ENCODE results near the gene TMEM47. TPM values are rescaled to one million over a fixed set of nuclear protein-coding genes. Genes with fewer than 3 reads are reported as not detected.
A peak's percentile ranks its signal among the peaks of the same experiment; 100 is the strongest.

Gene TMEM47
- total RNA-seq, 1 donor from 2014 or later: 36.6 TPM

DNA sequence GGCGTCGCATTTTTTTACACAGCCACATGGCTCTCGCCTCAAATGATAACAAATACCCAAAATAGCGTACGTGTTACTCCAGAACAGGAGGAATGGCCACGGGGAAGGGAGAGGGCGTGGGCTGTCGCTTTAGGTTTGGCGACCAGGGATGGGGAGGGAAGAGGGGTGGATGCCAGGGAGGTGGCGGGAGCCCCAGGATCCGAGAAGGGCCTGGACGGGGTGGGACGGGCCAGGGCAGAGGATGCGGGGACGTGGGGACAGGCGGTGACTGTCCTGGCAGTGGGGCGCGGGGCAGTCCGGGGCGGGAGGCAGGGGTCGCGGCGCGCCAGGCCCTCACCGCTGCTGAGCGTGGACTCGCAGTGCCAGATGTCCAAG, 631 bp downstream of the TMEM47 start:
- peak; percentile 15 for DNase-seq
- intact Hi-C loops (cut with micrococcal nuclease): no loop called here
- no peaks in the 10 kb centered on the region for H3K27me3 ChIP-seq (ENCODE audit: low read depth)
- TF ChIP-seq, protein P1, sequence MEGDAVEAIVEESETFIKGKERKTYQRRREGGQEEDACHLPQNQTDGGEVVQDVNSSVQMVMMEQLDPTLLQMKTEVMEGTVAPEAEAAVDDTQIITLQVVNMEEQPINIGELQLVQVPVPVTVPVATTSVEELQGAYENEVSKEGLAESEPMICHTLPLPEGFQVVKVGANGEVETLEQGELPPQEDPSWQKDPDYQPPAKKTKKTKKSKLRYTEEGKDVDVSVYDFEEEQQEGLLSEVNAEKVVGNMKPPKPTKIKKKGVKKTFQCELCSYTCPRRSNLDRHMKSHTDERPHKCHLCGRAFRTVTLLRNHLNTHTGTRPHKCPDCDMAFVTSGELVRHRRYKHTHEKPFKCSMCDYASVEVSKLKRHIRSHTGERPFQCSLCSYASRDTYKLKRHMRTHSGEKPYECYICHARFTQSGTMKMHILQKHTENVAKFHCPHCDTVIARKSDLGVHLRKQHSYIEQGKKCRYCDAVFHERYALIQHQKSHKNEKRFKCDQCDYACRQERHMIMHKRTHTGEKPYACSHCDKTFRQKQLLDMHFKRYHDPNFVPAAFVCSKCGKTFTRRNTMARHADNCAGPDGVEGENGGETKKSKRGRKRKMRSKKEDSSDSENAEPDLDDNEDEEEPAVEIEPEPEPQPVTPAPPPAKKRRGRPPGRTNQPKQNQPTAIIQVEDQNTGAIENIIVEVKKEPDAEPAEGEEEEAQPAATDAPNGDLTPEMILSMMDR (IDR thresholded peaks at IDR 0.05; ENCODE audit: borderline replicate concordance): no peak
- peak overlapping the region; percentile 78 for H3K4me3 ChIP-seq
- peaks cover 18% of the 10 kb centered on the region for H3K4me1 ChIP-seq
- H3K9me3 ChIP-seq (replicated peaks): no peaks in the 10 kb centered on the region
- peak overlapping the region; percentile 89 for H3K27ac ChIP-seq (replicated peaks)
- H3K36me3 ChIP-seq: no peaks in the 10 kb centered on the region

DNA sequence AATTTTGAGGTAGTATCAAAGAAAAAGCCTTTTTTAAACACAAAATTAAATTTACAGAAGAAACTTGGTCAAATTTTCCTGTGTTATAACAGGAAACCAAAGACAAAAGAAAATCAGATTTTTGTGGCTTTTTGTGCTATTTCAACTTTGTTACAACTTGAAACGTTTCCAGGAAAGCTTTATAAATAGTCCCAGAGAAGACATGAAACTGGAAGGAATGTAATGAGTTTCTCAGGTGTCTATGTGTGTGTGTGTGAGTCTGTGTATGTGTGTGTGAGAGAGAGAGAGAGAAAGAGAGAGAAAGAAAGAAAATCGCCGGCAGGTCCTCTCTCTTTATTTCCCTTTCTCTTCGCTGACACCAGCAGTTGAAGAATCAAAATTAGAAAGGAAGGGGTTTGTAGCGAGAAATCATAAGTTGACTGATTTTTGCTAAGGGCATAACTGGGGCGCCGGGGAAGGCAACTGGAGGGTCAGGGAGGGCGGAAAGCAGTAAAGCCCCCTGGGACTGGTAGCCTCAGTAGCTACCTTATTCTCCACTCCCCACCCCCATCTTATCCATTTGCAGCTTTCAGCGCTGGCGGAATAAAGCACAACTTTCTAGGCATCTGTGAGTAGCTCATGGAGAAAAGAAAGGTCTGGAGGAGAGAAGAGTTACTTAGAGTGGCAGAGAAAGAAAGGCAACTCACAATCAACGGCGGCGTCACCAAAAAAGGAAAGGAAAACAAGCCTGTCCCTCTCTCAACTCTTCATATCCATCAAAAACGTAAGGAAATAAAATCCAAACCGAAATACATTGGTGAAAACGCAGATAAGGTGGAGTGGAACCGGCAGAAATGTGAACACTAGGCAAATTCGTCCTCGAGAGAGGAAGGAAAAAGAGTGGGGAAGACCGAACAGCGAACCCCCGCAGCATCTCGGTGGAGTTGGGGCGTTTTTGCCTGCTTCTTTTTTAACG, 1.3 kb downstream of the TMEM47 start:
- intact Hi-C loops (cut with micrococcal nuclease): no loop called here
- H3K9me3 ChIP-seq (replicated peaks): no peaks in the 10 kb centered on the region
- H3K27me3 ChIP-seq (ENCODE audit: low read depth): no peaks in the 10 kb centered on the region
- H3K36me3 ChIP-seq: no peaks in the 10 kb centered on the region
- no peak for DNase-seq
- TF ChIP-seq, protein P1 (IDR thresholded peaks at IDR 0.05; ENCODE audit: borderline replicate concordance): no peak
- peak overlapping the region; percentile 89 for H3K27ac ChIP-seq (replicated peaks)
- H3K4me3 ChIP-seq: peak overlapping the region; percentile 78
- peaks cover 25% of the 10 kb centered on the region for H3K4me1 ChIP-seq

DNA sequence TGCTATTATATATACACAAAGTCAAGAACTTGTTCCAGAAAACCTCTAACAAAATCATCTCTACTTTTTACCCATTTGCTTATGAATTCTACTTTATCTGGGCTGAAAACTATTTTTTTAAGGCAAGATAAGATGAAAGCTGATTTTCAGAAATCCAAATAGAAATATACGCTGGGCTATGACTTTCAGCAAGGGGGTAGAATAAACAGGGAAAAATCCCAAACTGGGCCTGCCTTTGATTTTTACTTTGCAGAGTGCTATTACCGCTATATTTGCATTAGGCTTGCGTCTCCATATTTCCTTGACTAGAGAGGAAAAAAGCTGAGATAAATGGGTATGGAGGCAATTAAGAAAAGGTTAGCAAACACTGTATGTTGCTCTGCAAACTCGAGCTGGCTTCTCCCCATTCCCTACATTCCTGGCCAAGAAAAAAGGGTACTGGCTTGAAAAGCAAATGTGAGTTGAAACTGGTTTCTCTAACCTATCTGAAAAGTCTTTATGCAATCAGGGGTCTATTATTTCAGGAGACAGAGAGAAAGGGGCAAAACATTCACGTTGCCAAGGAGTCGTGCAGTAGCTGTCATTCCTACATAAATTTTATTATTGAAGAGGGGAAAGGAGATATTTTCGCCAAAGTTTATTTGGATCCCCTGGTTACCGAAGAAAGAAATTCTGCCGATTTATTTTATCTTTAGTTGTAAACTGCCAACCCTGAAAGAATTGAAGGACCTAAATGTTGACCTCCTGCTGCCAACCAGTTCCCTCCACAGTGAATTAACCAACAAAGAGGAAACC, 2.2 kb downstream of the TMEM47 start:
- DNase-seq: no peak
- intact Hi-C loops (cut with micrococcal nuclease): no loop called here
- H3K9me3 ChIP-seq (replicated peaks): no peaks in the 10 kb centered on the region
- no peaks in the 10 kb centered on the region for H3K27me3 ChIP-seq (ENCODE audit: low read depth)
- no peaks in the 10 kb centered on the region for H3K36me3 ChIP-seq
- peak overlapping the region; percentile 78 for H3K4me3 ChIP-seq
- TF ChIP-seq, protein P1 (IDR thresholded peaks at IDR 0.05; ENCODE audit: borderline replicate concordance): no peak
- H3K4me1 ChIP-seq: peaks cover 32% of the 10 kb centered on the region
- H3K27ac ChIP-seq (replicated peaks): peak overlapping the region; percentile 89

DNA sequence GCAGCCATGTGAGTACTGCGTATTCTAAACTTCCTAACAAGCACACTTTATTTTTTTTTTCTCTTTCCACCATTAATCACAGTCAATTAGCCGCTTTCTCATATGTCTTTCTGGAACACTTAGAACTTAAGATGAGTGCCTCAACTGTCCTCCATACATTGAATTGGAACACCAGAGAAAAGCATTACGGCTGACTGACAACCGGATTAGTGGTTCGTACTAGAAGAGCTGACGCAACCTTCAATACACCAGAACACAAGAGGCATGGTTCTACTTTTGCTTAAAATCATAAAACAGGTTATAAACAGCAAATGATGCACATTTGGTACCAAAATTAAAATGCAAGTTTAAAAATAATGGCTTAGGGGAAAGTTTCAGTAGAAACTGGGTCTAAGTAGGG, 3.3 kb downstream of the TMEM47 start:
- TF ChIP-seq, protein P1 (IDR thresholded peaks at IDR 0.05; ENCODE audit: borderline replicate concordance): no peak
- H3K4me3 ChIP-seq: peak overlapping the region; percentile 78
- peaks cover 34% of the 10 kb centered on the region for H3K4me1 ChIP-seq
- intact Hi-C loops (cut with micrococcal nuclease): no loop called here
- H3K27me3 ChIP-seq (ENCODE audit: low read depth): no peaks in the 10 kb centered on the region
- DNase-seq: no peak
- no peaks in the 10 kb centered on the region for H3K36me3 ChIP-seq
- no peaks in the 10 kb centered on the region for H3K9me3 ChIP-seq (replicated peaks)
- H3K27ac ChIP-seq (replicated peaks): peak overlapping the region; percentile 89

DNA sequence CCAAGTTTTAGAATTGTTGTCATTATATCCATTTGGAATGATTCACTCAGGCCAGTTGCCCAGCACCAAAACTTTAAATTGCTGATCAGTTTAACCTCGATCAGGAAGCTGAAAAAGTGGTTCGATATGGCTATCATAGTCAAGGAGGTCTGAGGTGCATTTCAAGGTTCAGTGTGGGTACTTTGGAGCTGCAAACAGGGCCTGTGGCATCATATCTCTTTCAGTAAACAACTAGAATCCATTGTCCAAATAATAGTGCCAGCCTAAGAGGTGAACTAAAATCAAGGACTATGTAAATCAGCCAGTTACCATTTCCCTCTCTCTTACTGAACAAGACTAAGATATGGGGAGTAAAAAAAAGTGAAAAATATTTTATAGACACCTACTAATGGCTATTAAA, 14.2 kb downstream of the TMEM47 start:
- no peak for DNase-seq
- no peaks in the 10 kb centered on the region for H3K36me3 ChIP-seq
- intact Hi-C loops (cut with micrococcal nuclease): no loop called here
- TF ChIP-seq, protein P1 (IDR thresholded peaks at IDR 0.05; ENCODE audit: borderline replicate concordance): no peak
- no peaks in the 10 kb centered on the region for H3K27me3 ChIP-seq (ENCODE audit: low read depth)
- H3K4me3 ChIP-seq: no peak overlapping the region
- H3K4me1 ChIP-seq: peaks cover 39% of the 10 kb centered on the region
- H3K9me3 ChIP-seq (replicated peaks): no peaks in the 10 kb centered on the region
- no peak overlapping the region for H3K27ac ChIP-seq (replicated peaks)

All from left ventricle myocardium inferior (tissue), 1 donor.